A549 (cell line): ENCODE data around the gene MBD3.

ENCODE experiments used
- CBX2 ChIP-seq: fragments of 200-600 bp; sonication (generic); IDR thresholded peaks from 2 replicates; pipeline ENCODE4 v1.6.1; 2016; ENCODE audit warnings: low read depth, mild to moderate bottlenecking, borderline replicate concordance
- CTCF ChIP-seq: fragments of >200 bp; sonication (Bioruptor Twin); formaldehyde crosslinking; IDR thresholded peaks from 3 replicates; pipeline ENCODE4 v1.5.1; 2016
- EP300 ChIP-seq, 2 experiments: fragments of >200 bp; sonication (Bioruptor Twin); formaldehyde crosslinking; IDR thresholded peaks; 2 replicates in 1 of 2; 3 replicates in 1 of 2; pipeline ENCODE4 v1.6.1; 2016 to 2017
- HES2 ChIP-seq: fragments of >200 bp; sonication (Bioruptor Twin); formaldehyde crosslinking; IDR thresholded peaks from 2 replicates; pipeline ENCODE4 v1.6.1; 2016
- HMGXB4 ChIP-seq: fragments of 250-450 bp; sonication (Bioruptor Pico); IDR thresholded peaks from 2 replicates; pipeline ENCODE4 v1.5.0; 2021; ENCODE audit warnings: mild to moderate bottlenecking, moderate library complexity, borderline replicate concordance
- JUN ChIP-seq, 2 experiments: fragments of >200 bp; sonication (Bioruptor Twin); formaldehyde crosslinking; IDR thresholded peaks; 2 replicates in 1 of 2; 3 replicates in 1 of 2; pipeline ENCODE4 v1.6.1; 2016 to 2017
- MAX ChIP-seq: IDR thresholded peaks from 2 replicates; pipeline ENCODE4 v1.6.1; 2012
- MAZ ChIP-seq: fragments of 150-350 bp; IDR thresholded peaks from 2 replicates; pipeline ENCODE4 v1.6.1; 2014; ENCODE audit warnings: antibody characterized with exemption, low read depth, low read length, borderline replicate concordance
- MYC ChIP-seq: IDR thresholded peaks from 2 replicates; pipeline ENCODE4 v1.6.1; 2012; ENCODE audit warnings: mild to moderate bottlenecking, inconsistent platforms, low read length, improper control_type of control experiment, borderline replicate concordance
- PHF8 ChIP-seq: fragments of 200-600 bp; sonication (generic); IDR thresholded peaks from 2 replicates; pipeline ENCODE4 v1.6.1; 2016; ENCODE audit warnings: low read depth, mild to moderate bottlenecking, antibody characterized with exemption, moderate library complexity, borderline replicate concordance
- POLR2A ChIP-seq: IDR thresholded peaks from 2 replicates; pipeline ENCODE4 v1.6.1; 2012; ENCODE audit warnings: mild to moderate bottlenecking, low read length
- RCOR1 ChIP-seq: fragments of 150-350 bp; IDR thresholded peaks from 2 replicates; pipeline ENCODE4 v1.6.1; 2014; ENCODE audit warnings: antibody characterized with exemption, low read length, low read depth
- RFX5 ChIP-seq: fragments of 450-650 bp; IDR thresholded peaks from 2 replicates; pipeline ENCODE4 v1.7.1; 2014; ENCODE audit warnings: antibody characterized with exemption, mild to moderate bottlenecking, moderate library complexity
- TF ChIP-seq, protein P1 (sequence below): fragments of 450-650 bp; IDR thresholded peaks from 2 replicates; pipeline ENCODE4 v1.6.1; 2014; ENCODE audit warnings: antibody characterized with exemption

DNA sequence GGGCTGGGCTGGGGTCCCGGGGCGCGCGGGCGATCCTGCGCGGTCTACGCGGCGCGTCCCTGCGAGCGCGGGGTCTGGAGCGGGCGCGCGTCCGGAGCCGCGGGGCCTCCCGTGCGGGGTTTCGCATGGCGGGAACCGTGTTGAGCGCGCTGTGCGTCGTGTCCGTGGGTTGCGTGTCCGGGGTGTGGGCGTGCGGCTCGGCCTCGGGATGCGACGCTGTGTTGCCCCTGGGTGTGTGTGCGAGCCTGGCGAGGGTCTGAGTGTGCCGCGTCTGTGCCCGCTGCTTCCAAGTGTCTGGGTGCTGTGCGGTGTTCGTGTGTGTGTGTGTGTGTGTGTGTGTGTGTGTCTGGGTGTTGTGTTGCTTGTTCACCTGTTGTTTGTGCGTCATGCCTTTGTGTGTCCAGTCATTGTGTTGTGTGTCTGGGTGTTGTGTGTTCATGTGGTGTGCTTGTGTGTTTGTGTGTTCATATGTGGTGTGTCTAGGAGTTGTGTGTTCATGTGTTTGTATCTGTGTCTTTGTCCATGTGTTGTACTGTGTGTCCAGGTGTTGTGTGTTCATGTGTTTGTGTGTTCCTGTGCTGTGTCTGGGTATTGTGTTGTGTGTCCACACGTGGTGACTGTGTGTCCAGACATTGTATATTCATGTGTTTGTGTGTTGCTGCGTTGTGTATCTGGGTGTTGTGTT is 68.2 kb downstream of the MBD3 start:
- TF ChIP-seq CBX2 = no peak
- no peak for TF ChIP-seq HES2
- no peak for TF ChIP-seq CTCF
- TF ChIP-seq, protein P1, sequence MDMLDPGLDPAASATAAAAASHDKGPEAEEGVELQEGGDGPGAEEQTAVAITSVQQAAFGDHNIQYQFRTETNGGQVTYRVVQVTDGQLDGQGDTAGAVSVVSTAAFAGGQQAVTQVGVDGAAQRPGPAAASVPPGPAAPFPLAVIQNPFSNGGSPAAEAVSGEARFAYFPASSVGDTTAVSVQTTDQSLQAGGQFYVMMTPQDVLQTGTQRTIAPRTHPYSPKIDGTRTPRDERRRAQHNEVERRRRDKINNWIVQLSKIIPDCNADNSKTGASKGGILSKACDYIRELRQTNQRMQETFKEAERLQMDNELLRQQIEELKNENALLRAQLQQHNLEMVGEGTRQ = no peak
- TF ChIP-seq POLR2A = no peak
- TF ChIP-seq RFX5 = no peak
- no peak for TF ChIP-seq HMGXB4
- no peak for TF ChIP-seq MYC
- no peak for TF ChIP-seq MAZ
- TF ChIP-seq PHF8 = no peak
- no peak for TF ChIP-seq JUN (IDR thresholded peaks at IDR 0.05)
- TF ChIP-seq RCOR1 = no peak
- no peak for TF ChIP-seq EP300 (IDR thresholded peaks at IDR 0.05)
- no peak for TF ChIP-seq MAX
